NCI-H187 treated with DMSO at 0.1 percent for 48 hours (cell line): ENCODE data around the gene AGFG1.

Experiments used
- DNase-seq: peaks from one replicate; lab custom pipeline; 2025; lab: John Stamatoyannopoulos, UW

AGFG1 gene, protein sequence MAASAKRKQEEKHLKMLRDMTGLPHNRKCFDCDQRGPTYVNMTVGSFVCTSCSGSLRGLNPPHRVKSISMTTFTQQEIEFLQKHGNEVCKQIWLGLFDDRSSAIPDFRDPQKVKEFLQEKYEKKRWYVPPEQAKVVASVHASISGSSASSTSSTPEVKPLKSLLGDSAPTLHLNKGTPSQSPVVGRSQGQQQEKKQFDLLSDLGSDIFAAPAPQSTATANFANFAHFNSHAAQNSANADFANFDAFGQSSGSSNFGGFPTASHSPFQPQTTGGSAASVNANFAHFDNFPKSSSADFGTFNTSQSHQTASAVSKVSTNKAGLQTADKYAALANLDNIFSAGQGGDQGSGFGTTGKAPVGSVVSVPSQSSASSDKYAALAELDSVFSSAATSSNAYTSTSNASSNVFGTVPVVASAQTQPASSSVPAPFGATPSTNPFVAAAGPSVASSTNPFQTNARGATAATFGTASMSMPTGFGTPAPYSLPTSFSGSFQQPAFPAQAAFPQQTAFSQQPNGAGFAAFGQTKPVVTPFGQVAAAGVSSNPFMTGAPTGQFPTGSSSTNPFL

DNA sequence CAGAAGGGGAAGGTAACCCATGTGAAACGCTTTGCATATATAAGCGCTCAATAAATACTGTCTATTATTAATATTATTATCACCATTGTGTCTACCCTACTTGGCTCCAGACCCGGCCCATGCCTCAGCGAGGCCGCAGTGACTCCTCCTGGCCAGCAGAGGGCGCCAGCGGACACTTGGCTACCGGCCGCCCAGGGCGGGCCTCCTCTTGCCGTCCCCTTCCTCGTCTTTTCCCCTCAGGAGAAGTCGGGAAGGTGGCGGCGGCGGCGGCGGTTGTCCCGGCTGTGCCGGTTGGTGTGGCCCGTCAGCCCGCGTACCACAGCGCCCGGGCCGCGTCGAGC, at the start of gene AGFG1:
Gene AGFG1, plus strand, starts transcription at position 233 of the 341 bp plus-strand sequence. CDS start 266 bp downstream, outside the sequence.
- DNase-seq, result no peak

DNA sequence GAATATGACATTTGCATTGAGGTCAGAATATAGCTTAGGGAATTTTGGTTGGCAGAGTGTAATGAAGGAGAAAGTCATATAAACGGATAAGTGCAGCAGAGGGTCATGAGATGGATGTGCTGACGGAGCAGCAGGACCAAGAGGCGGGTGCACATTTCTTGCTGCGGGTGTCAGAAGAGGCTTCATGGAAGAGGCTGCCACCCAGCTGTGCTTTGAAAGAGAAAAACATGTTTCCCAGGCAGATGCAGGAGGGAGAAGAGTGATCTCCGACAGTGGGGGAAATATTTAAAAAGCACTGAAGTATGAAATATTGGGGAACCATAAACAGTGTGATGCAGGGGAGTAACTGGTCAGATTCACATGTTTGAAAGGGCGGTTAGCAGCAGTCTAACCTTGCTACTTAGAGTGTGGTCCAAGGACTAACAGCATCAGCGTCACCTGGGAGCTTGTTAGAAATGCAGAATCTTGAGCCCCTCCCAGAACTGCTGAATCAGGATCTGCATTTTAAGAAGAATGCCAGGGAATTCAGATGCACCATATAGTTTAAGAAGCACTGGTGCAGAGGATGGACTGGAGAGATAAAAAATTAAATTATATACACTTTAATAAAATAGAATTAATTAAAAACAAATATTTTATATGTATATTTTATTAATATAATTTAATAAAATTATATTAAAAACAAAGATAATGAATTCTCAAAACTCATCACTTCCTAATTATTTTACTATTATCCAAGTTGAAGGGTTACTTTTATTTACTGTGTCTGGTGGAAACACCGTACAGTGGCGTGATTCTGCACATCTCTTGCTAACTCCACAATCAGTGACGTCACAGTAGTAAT, 48.1 kb upstream of the AGFG1 start:
- no peak for DNase-seq

DNA sequence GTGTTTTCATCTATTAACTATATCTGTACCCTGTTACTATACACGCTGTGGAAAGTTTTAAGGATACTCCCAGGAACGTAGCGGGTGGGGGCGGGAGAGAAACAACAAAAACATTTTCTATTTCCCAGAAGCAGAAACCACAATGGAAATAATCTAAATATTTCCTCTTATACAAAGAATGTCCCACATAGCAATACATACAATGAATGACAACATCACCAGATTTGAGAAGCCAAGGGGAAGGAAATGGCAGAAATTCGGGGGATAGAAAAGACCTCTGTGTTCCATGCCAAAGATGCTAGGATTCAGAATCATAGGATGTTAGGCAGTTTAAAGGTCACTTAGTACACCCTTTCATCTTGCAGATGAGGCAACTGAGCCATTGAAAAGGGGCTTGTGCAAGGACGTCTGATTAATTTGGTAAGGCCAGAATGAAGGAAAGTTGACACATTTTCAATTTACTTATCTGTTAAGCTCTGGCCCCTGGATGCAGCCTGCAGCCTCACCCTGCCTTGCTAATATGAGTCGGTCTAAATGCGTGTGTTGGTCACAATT, 43.1 kb upstream of the AGFG1 start:
- DNase-seq, result no peak

DNA sequence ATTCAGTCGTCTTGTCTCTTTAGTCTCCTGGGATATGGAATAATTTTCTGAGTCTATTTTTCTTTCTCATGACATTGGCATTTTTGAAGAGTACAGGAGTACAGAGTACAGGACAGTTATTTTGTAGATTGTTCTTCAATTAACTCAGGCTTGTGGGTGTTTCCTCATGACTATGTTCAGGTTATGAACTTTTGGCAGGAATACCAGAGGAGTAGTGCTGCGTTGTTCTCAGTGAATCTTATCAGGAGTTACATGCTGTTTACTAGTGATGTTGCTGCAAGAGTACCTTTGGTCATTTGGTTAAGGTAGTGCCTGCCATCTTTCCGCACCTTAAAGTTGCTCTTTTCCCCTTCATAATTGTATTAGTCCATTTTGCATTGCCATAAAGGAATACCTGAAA, 41.3 kb upstream of the AGFG1 start:
- no peak for DNase-seq

DNA sequence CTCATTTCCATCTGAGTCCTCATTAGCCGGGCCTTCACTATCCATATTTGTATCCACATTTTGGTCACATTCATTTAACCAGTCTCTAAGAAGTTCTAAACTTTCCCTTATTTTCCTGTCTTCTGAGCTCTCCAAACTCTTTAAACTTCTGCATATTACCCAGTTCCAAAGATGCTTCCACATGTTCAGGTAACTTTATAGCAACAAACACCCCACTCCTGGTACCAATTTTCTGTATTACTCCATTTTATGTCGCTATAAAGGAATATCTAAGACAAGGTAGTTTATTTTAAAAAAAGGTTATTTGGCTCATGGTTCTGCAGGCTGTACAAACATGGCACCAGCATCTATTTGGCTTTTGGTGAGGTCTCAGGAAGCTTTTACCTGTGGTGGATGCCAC, 38.8 kb upstream of the AGFG1 start:
- DNase-seq, result no peak

DNA sequence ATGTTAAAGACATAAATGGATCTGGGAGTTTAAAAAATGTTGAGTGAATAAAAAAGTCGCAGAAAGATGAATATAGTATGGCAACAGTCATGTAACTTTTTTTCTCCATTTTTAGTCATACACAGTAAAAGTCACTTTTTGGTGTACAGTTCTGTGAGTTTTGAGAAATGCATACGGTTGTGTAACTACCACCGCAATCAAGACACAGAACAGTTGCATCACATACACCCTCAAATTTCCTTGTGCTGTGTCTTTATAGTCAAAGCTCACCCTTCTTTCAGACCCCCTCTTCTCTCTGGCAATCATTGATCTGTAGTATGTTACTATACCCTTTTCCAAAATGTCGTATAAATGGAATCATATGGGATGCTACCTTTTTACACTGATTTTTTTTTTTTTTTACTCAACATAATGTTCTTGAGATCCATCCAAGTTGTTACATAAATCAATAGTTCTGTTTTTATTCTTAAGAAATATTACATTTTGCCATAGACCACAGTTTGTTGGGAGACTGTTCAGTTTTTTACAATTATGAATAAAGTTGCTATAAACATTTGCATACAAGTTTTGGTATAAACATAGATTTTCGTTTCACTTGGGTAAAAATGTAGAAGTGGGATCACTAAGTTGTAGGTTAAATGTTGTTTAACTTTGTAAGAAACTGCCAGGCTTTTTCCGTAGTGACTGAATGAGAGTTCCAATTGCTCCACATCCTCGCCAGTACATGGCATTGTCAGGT, 35.4 kb upstream of the AGFG1 start:
- no peak for DNase-seq

DNA sequence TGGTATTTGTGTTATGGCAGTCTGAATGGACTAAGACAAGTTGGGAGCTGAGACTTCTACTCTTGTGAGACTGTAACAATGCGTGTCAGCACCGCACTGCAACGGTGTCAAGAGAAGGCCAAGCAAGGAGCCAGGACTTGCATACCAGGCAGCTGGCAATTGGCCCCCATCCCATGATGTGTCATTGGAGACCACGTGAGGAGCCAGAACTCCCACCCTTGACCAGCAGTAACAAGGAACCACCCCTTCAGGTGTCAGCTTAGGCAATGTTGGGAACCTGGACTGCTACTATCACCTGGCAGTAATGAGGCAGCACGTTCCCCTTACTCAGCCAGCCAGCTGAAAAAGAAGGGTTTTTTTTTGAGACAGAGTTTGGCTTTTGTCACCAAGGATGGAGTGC, 32.7 kb upstream of the AGFG1 start:
- no peak for DNase-seq

DNA sequence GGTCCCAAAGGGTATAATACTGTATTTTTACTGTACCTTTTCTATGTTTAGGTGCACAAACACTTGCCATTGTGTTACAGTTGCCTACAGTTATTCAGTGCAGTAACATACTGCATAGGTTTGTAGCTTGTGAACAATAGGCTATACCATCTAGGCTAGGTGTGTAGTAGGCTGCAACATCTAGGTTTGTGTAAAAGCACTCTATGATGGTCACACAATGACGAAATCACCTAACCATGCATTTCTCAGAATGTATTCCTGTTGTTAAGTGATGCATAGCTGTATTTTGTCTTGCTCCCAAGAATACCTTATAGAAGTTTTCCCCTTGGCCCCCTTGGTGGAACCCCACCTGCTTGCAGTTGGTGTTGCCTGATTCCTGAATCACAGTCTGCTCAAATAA, 29.3 kb upstream of the AGFG1 start:
- DNase-seq, result no peak

DNA sequence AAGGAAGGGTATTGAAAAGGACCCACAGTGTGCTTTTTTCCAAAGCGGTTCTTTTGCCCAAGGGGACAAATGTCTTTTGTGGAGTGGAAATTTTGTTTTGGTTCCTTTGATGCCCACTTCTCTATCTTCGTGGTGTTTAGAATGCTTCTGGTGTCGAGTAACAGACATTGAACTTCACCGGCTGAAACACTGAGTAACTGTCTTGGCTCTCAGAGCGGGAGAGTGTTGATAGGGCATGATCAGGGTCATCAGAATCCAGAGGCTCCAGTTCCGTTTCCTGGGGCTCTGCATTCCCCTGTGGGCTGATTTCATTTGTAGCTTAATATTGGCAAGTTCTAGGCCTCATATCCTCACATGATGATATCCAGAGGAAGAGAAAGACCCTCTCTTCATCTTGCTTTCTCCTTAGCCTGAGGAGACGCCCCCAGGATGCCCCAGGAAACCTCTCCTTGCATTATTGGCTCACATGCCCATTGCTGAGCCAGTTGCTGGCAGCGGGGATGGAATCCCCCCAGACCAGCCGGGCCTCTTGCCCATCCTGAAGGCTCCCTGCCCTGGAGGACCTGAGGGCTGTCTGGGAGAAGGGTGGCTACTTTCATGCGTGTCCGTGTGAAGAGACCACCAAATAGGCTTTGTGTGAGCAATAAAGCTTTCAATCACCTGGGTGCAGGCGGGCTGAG, 27.9 kb upstream of the AGFG1 start:
- no peak for DNase-seq

DNA sequence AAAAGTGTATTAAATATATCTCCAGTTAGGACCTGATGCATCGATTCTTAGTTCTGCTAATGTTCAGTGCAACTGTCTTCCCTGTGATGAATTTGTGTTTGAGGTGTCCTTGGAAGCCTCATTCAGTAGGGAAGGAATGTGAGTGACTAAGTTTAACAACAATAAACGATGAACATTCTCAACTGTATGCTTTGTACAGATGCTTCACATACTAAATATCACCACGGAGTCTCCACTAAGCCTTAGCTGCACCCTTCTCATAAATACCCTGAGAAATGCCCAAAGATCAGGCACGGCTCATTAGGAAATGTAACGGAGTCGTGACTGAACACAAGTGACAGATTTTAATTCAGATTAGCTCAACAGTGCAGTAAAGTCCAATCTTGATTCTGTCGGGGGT, 24.4 kb upstream of the AGFG1 start:
- no peak for DNase-seq

DNA sequence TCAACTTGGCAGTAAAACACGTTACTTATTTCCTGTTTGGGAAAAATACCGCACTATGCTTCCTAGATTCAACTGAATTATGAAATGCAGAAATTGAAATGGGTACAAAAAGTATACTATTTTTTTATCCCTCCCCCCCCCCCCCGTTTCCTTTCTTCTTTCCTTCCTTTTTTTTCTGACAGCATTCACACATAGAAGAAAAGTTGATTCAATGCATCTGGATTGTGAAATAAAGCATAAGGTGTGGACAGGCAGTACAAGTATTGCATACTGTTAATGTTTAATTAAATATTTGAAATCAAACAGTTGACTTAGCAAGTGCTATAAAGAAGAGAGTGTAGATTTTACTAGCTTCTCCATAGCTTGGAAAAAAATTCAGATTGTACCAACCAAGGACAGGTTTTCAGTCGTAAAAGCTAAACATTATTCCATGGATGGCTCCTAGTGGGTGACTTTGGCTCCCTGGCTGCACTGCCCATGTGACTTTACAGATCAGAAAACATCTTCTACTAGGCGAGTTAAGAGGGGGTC, 21.6 kb upstream of the AGFG1 start:
- DNase-seq, result no peak

DNA sequence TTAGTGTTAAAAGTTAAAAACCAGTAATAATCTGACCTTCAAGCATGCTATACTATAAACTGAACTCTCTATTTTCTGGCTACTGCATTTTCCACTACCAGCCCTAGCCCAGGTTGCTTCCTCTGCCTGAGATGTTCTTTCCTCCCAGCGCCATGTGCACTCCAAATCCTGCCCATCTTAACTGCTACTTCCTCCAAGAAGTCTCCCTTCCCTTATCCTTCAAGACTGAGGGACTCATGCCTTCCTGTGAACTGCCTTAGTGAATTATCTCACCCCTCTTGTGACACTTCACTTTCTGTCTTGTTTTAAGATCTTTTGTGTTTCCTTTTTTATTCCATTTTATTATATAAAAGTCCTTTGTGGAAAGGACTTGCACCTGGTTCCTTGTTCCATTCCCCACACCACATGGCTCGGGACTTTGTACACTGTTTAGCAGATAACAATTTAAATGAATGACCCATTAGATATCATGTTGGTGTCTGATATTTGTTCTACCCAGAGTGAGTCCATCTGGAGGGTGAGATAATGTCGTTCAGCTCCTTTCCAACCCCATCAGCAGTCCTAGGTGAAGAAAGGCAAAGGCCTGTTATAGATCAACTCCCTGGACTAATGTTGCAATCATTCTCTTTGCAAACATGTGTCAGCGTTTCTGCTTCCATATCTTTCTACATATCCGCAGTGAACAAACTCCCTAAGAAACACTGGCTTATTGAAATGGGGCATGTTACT, 20.9 kb upstream of the AGFG1 start:
- no peak for DNase-seq

DNA sequence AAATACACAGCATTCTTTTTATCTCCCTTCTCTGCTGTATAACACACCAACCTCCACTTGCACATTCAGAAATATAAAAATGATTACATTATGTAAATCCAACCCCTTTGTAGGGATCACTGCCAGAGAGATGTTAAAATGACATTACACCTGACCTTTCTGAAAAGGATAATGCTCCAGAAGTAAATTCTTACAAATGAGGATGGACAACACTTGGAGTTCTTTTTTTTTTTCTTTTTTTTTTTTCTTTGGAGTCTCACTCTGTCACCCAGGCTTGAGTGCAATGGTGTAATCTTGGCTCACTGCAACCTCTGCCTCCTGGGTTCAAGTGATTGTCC, 20.3 kb upstream of the AGFG1 start:
- DNase-seq, result no peak

DNA sequence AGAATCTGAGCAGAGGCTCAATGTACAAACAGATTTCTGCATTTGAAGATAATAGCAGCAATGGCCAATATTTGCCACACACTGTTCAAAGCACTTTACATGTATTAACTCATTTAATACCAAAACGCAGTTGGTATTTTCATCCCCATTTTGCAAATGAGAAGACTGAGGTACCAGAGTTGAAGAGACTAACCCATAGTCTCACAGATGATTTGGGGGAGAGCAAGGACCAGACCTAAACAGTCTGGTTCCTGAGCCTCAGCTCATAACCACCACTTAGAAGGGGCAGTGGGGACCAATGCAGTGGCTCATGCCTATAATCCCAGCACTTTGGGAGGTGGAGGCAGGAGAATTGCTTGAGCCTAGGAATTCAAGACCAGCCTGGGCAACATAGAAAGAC, 18.1 kb upstream of the AGFG1 start:
- no peak for DNase-seq

DNA sequence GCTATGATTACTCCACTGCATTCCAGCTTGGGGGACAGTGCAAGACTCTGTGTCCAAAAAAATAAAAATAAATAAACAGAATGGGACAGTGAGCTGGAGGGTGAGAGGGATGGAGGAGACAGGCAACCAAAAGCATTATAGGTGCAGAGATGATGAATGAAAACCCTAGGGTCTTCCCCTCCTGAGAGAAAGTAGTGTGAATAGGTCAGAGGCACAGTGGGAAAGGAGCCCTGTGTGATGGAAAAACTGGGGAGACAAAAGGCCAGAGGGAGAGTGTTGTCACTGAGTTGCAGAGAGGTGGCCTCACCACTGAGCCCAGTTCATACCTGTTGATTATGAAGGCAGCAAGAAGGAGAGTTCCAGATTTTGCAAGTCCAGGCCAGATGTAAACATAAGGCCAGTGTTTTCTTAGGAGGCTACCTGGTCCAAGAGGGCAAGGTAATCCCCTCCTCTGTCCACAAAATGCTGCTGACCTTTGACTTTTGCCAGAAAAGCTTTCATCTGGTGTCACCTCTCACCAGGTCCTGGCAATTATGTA, 17.6 kb upstream of the AGFG1 start:
- no peak for DNase-seq

DNA sequence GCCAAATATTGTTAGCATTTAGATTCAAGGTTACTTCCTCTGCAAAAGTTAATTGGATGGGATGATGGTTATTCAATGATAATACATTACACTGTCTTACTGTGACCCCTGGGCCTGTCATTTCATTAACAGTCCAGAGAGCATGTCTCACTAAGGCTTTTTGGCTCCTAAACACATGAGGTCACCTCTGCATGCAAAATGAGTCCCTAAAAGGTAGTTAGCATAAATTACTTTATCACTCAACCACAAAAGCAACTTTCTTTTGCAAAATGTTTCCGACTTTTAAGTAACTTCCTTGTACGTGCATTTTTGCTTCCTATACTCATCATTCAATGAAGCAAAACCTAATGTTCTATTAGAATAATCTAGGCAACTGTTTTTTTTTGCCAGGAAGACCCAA, 16.8 kb upstream of the AGFG1 start:
- no peak for DNase-seq

DNA sequence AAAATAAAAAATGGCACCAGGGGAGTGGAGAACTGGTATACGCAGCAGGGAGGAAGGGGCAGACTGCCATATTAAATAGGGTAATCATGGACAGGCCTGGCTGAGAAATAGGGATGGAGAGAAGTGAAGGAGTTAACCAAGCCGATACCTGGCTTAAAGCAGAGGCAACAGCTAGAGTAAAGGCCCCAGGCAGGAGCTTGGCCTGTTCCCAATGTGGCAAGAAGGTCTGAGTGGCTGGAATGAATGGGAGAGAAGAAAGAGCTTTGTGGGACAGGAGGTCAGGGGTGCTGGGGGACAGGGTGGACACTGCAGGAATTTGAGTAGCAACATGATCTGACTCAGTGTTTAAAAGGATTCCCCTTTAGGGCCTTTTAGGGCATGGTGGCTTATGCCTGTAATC, 15.9 kb upstream of the AGFG1 start:
- no peak for DNase-seq

DNA sequence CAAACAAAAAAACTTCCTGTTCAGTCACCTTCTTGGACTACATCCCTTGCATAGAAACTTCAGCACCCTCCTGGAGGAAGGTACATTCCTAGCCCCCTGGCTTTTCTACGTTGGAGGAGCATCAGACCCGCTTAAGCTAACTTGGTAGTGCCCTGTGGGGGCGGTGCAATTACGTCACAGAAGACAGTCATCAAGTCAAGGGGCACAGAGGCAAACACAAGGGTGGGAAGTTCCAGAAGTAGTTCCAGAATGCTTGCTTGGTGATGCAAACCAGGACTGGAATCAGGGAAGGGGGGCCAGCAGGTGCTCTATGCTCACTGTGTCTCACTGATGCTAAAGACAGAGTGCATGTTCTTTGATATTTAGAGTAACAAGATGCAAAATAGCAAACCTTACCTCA, 15.2 kb upstream of the AGFG1 start:
- DNase-seq, result no peak

DNA sequence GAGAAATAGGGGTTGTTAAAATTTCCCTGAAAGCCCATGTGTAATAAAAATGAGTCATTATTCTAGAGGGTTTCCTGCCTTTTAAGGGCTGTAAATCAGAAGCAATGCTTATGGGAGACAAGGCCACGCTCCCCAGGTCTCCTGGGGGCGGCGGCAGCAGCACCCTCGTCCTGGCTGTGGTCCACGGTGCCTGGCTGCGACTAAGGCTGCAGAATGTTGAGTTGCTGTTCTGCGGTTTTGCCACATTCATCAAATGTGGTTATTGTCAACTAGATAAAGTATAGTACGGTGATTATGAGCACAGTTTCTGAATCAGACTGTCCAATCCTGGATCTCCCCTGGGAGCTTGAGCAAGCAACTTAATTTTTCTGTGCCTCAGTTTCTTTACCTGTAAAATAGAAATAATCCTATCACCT, 11.9 kb upstream of the AGFG1 start:
- no peak for DNase-seq

DNA sequence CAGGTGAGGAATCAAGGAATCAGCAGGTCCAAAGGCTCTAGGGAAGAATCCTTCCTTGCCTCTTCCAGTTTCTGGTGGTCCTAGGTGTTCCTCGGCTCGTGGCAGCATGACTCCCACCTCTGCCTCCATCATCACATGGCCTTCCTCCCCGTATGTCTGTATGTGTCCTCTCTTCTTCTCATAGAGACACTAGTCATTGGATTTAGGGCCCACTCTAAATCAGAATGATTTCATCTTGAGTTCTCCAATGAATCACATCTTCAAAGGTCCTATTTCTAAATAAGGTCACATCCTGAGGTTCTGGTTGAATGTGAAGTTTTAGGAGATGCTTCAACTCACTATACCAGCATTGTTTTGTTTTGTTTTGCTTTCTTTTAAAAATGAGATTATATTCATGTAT, 11.1 kb upstream of the AGFG1 start:
- DNase-seq, result no peak
